Endothelial cell of umbilical vein (primary cell): ENCODE data around the gene KIAA1755. TPM values are rescaled to one million over a fixed set of nuclear protein-coding genes. Genes with fewer than 3 reads are reported as not detected.

Experiments
- BruUV-seq: library from RNA; stranded (reverse); fragments of 400-500 nt; replicated peaks from 2 replicates; lab custom pipeline; 2021; lab: Mats Ljungman, UMichigan
- CTCF ChIA-PET: fragments of 300-600, 350-600 bp; sonication (Branson Sonifier 250); formaldehyde crosslinking; loops from one replicate; lab custom pipeline; 2021; ENCODE audit warnings: antibody characterized with exemption, inconsistent platforms; lab: Charles Lee
- POLR2A ChIA-PET: fragments of 300-600, 350-600 bp; sonication (Branson Sonifier 250); formaldehyde crosslinking; loops from one replicate; lab custom pipeline; 2021; ENCODE audit warnings: antibody characterized with exemption, inconsistent platforms; lab: Charles Lee
- DNase-seq: peaks from one replicate; pipeline ENCODE4 v3.0.0-alpha.2; 2011; ENCODE audit warnings: low read depth, low spot score
- FAIRE-seq: peaks from 2 replicates; lab custom pipeline; 2011; peaks lifted over from hg19 to GRCh38; lab: Jason Lieb, UNC
- H2AFZ ChIP-seq: 2 replicates; pipeline ENCODE4 v1.6.0; 2012; ENCODE audit warnings: low read depth, low read length, control low read depth, inconsistent platforms
- H3K27ac ChIP-seq: 2 replicates; pipeline ENCODE4 v1.5.1; 2011; ENCODE audit warnings: low read depth, mild to moderate bottlenecking, control low read depth, low read length, moderate library complexity; ENCODE audit not compliant: insufficient read depth
- H3K27me3 ChIP-seq, 2 experiments: 2 replicates each; pipeline versions ENCODE4 v1.6.0 to v1.6.1; 2011; ENCODE audit warnings: low read length in 2 of 2, mixed read lengths in 1 of 2; ENCODE audit not compliant: control insufficient read depth in 2 of 2, insufficient read depth in 2 of 2
- H3K36me3 ChIP-seq, 2 experiments: 2 replicates in 1 of 2; 3 replicates in 1 of 2; pipeline ENCODE4 v1.5.1; 2011; ENCODE audit warnings: low read length in 2 of 2, mild to moderate bottlenecking in 1 of 2, moderate library complexity in 1 of 2; ENCODE audit not compliant: control insufficient read depth in 2 of 2, insufficient read depth in 2 of 2; ENCODE audit errors: extremely low read depth in 1 of 2
- H3K4me1 ChIP-seq: 3 replicates; pipeline ENCODE4 v1.5.1; 2011; ENCODE audit warnings: mild to moderate bottlenecking, low read length; ENCODE audit not compliant: control insufficient read depth, insufficient read depth; ENCODE audit errors: extremely low read depth
- H3K4me2 ChIP-seq: 2 replicates; pipeline ENCODE4 v1.6.1; 2011; ENCODE audit warnings: low read length, control low read depth, mixed read lengths; ENCODE audit not compliant: insufficient read depth
- H3K4me3 ChIP-seq, 3 experiments: fragments of 200-600 bp in 1 of 3; sonication (generic), shearing (Covaris generic) in 1 of 3; replicated peaks in 1 of 3; 2 replicates each; pipeline ENCODE4 v1.5.1; 2011 to 2016; ENCODE audit warnings: control low read depth in 3 of 3, low read length in 3 of 3, mild to moderate bottlenecking in 2 of 3, inconsistent platforms in 1 of 3, low read depth in 1 of 3, moderate library complexity in 1 of 3; ENCODE audit not compliant: insufficient read depth in 1 of 3
- H3K79me2 ChIP-seq: 2 replicates; pipeline ENCODE4 v1.6.0; 2012; ENCODE audit warnings: low read length, inconsistent platforms; ENCODE audit not compliant: control insufficient read depth, insufficient read depth
- H3K9ac ChIP-seq: replicated peaks from 2 replicates; pipeline ENCODE3; 2011; ENCODE audit warnings: low read length, control low read depth; ENCODE audit not compliant: insufficient read depth; ENCODE audit errors: extremely low read depth
- H3K9me1 ChIP-seq: replicated peaks from 3 replicates; pipeline ENCODE4 v1.6.0; 2011; ENCODE audit warnings: mild to moderate bottlenecking, low read length; ENCODE audit not compliant: control insufficient read depth, insufficient read depth; ENCODE audit errors: extremely low read depth
- H3K9me3 ChIP-seq: replicated peaks from 2 replicates; pipeline ENCODE4 v1.5.1; 2012; ENCODE audit warnings: low read length, inconsistent platforms; ENCODE audit not compliant: control insufficient read depth, insufficient read depth
- H4K20me1 ChIP-seq: replicated peaks from 2 replicates; pipeline ENCODE3; 2011; ENCODE audit warnings: mild to moderate bottlenecking, low read length; ENCODE audit not compliant: control insufficient read depth, insufficient read depth; ENCODE audit errors: extremely low read depth
- EZH2 ChIP-seq: IDR thresholded peaks from 2 replicates; pipeline ENCODE4 v1.6.1; 2012; ENCODE audit warnings: borderline replicate concordance, low read depth, mild to moderate bottlenecking, moderate library complexity, low read length, inconsistent platforms; ENCODE audit not compliant: severe bottlenecking
- FOS ChIP-seq: IDR thresholded peaks from 2 replicates; pipeline ENCODE4 v1.6.1; 2011; ENCODE audit warnings: mild to moderate bottlenecking, low read length, moderate library complexity, borderline replicate concordance; ENCODE audit not compliant: insufficient read depth
- GATA2 ChIP-seq: IDR thresholded peaks from 2 replicates; pipeline ENCODE4 v1.7.0; 2011; ENCODE audit warnings: low read depth, mild to moderate bottlenecking, moderate library complexity, mixed read lengths, low read length; ENCODE audit not compliant: insufficient read length, insufficient read depth
- JUN ChIP-seq: IDR thresholded peaks from 2 replicates; pipeline ENCODE4 v1.6.1; 2011; ENCODE audit warnings: borderline replicate concordance, low read depth; ENCODE audit not compliant: insufficient read length, insufficient read depth
- MYC ChIP-seq: IDR thresholded peaks from one replicate; pipeline ENCODE4 v1.6.1; 2011; ENCODE audit warnings: mild to moderate bottlenecking, low read depth, low read length
- POLR2A ChIP-seq: IDR thresholded peaks from 2 replicates; pipeline ENCODE4 v1.6.1; 2012; ENCODE audit warnings: low read depth, mild to moderate bottlenecking, control low read depth, low read length
- POLR2AphosphoS5 ChIP-seq: IDR thresholded peaks from 2 replicates; pipeline ENCODE4 v1.6.1; 2012; ENCODE audit warnings: low read depth, mild to moderate bottlenecking, control low read depth, low read length, moderate library complexity; ENCODE audit not compliant: insufficient read depth
- dilution Hi-C: fragments of 300-500 bp; cut with MboI; formaldehyde crosslinking; loops from one replicate; pipeline ENCODE4 v1.15.0; 2019; ENCODE audit warnings: low sequenced_read_pairs; ENCODE audit not compliant: extremely low pct_ligation_motif_present
- intact Hi-C: fragments of 100-400 bp; cut with micrococcal nuclease; formaldehyde crosslinking; loops from one replicate; pipeline ENCODE4 v1.10.0; 2022
- polyA plus RNA-seq, 4 experiments: library from polyadenylated mRNA; depleted of rRNA in 3 of 4; stranded (reverse) in 3 of 4; unstranded in 1 of 4; fragments of >200 nt; gene quantifications; 2 replicates each; pipeline versions ENCODE4 v1.2.1 to v1.2.3, GENCODE V29; 2011 to 2012; ENCODE audit warnings: missing spikeins in 1 of 4
- total RNA-seq: library from RNA; stranded (reverse); gene quantifications from 2 replicates; pipeline ENCODE4 v1.2.3, GENCODE V29; 2021
- TF ChIP-seq, protein P1 (sequence below), 2 donors: IDR thresholded peaks; 1 replicate in 1 of 2; 2 replicates in 1 of 2; pipeline ENCODE4 v1.5.1; 2011; ENCODE audit warnings: low read length in 2 of 2, mild to moderate bottlenecking in 2 of 2, moderate library complexity in 2 of 2, control low read depth in 1 of 2, inconsistent platforms in 1 of 2, low read depth in 1 of 2; ENCODE audit not compliant: insufficient read depth in 1 of 2; ENCODE audit errors: extremely low read depth in 1 of 2
- TF ChIP-seq, protein P2 (sequence below): IDR thresholded peaks from 2 replicates; pipeline ENCODE4 v1.6.1; 2011; ENCODE audit not compliant: insufficient read depth, insufficient read length

The KIAA1755 gene
- total and polyA plus RNA-seq, 2 donors (not counting 3 experiments of a cell fraction or from before 2014, with no cell fraction given): 0.36 to 0.51 TPM

DNA sequence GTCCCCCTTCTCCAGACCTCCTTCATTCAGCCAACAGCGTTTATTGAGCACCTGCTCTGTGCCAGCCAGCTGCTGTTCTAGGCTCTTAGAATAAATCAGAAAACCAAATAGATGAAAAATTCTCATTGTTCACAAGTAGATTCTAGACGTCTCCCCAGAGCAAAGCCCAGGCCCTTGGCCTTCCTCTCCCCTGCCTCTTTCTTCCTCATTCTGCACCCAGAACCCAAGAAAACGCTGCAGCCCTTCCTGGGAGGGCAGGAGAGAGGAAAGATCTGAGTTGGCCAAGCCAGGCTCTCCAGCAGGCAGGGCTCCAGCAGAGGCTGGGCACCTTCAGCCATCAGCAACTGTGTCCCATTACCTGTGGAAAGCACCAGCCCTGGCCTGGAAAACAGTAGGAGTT is 31.4 kb upstream of the KIAA1755 start:
- no TSS peak for BruUV-seq
- no peaks in the 10 kb centered on the region for H3K27me3 ChIP-seq
- no peak overlapping the region for H2AFZ ChIP-seq
- H3K79me2 ChIP-seq: no peaks in the 10 kb centered on the region
- no peaks in the 10 kb centered on the region for H3K36me3 ChIP-seq
- H4K20me1 ChIP-seq: no peaks in the 10 kb centered on the region
- no peaks in the 10 kb centered on the region for H3K9me3 ChIP-seq
- POLR2A ChIA-PET: no interaction called here
- FAIRE-seq (no peak), DNase-seq (no peak)
- H3K4me1 ChIP-seq: no peaks in the 10 kb centered on the region
- intact Hi-C loops: loop anchor here (1.0 kb wide), 1 partner anchor 63 kb away; no protein-coding TSS in a partner anchor
- H3K4me3 ChIP-seq: no peak overlapping the region
- CTCF ChIA-PET: interaction anchor here (0.6 to 1.4 kb wide), 3 partner anchors 14 to 61 kb away, joined by 3 to 5 read pairs (median 4); no protein-coding TSS in a partner anchor
- no peak overlapping the region for H3K27ac ChIP-seq
- no peaks in the 10 kb centered on the region for H3K9me1 ChIP-seq
- dilution Hi-C loops: no loop called here
- H3K4me2 ChIP-seq: no peak overlapping the region
- H3K9ac ChIP-seq: no peak overlapping the region
- TF ChIP-seq POLR2AphosphoS5: no peak
- TF ChIP-seq, protein P1, sequence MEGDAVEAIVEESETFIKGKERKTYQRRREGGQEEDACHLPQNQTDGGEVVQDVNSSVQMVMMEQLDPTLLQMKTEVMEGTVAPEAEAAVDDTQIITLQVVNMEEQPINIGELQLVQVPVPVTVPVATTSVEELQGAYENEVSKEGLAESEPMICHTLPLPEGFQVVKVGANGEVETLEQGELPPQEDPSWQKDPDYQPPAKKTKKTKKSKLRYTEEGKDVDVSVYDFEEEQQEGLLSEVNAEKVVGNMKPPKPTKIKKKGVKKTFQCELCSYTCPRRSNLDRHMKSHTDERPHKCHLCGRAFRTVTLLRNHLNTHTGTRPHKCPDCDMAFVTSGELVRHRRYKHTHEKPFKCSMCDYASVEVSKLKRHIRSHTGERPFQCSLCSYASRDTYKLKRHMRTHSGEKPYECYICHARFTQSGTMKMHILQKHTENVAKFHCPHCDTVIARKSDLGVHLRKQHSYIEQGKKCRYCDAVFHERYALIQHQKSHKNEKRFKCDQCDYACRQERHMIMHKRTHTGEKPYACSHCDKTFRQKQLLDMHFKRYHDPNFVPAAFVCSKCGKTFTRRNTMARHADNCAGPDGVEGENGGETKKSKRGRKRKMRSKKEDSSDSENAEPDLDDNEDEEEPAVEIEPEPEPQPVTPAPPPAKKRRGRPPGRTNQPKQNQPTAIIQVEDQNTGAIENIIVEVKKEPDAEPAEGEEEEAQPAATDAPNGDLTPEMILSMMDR (IDR thresholded peaks at IDR 0.05; ENCODE audit: extremely low read depth in 1 of 2, insufficient read depth in 1 of 2, low read depth in 1 of 2, low read length in 2 of 2): no peak
- no peak for TF ChIP-seq EZH2
- TF ChIP-seq FOS: no peak
- TF ChIP-seq, protein P2, sequence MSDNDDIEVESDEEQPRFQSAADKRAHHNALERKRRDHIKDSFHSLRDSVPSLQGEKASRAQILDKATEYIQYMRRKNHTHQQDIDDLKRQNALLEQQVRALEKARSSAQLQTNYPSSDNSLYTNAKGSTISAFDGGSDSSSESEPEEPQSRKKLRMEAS: no peak
- no peak for TF ChIP-seq MYC
- TF ChIP-seq JUN: no peak
- no peak for TF ChIP-seq GATA2
- no peak for TF ChIP-seq POLR2A
